H1 (cell line): ENCODE measurements around the gene MICU1. TPM values are rescaled to one million over a fixed set of nuclear protein-coding genes. Genes with fewer than 3 reads are reported as not detected.

Experiments used
- CTCF ChIA-PET: fragments of 300-600 bp; sonication (Branson Sonifier 250); formaldehyde crosslinking; loops from one replicate; lab custom pipeline; 2021; ENCODE audit not compliant: partially characterized antibody; lab: Charles Lee
- POLR2A ChIA-PET: fragments of 300-600 bp; sonication (Branson Sonifier 250); formaldehyde crosslinking; loops from one replicate; lab custom pipeline; 2021; ENCODE audit warnings: inconsistent platforms; ENCODE audit not compliant: partially characterized antibody; lab: Charles Lee
- DNase-seq, 2 experiments: peaks; one replicate each; pipeline versions ENCODE4 v3.0.0 to v3.0.0-alpha.2; 2010 to 2022; ENCODE audit warnings: low spot score in 2 of 2, low read depth in 1 of 2, mixed read lengths in 1 of 2
- FAIRE-seq: peaks from 2 replicates; lab custom pipeline; 2011; peaks lifted over from hg19 to GRCh38; lab: Jason Lieb, UNC
- H2AFZ ChIP-seq: 2 replicates; pipeline ENCODE4 v1.8.1; 2012; ENCODE audit warnings: low read length, inconsistent platforms
- H2AK5ac ChIP-seq: 2 replicates; pipeline ENCODE4 v1.6.1; 2013; ENCODE audit warnings: low read depth, low read length
- H2BK120ac ChIP-seq: replicated peaks from 2 replicates; pipeline ENCODE3; 2013; ENCODE audit warnings: low read depth, low read length, inconsistent platforms
- H2BK12ac ChIP-seq: 2 replicates; pipeline ENCODE4 v1.6.1; 2013; ENCODE audit warnings: low read depth, low read length
- H2BK15ac ChIP-seq: 2 replicates; pipeline ENCODE4 v1.6.1; 2013; ENCODE audit warnings: low read length
- H2BK20ac ChIP-seq: 2 replicates; pipeline ENCODE4 v1.6.1; 2013; ENCODE audit warnings: low read length
- H2BK5ac ChIP-seq: 2 replicates; pipeline ENCODE4 v1.6.1; 2013; ENCODE audit warnings: low read depth, low read length
- H3K14ac ChIP-seq: 2 replicates; pipeline ENCODE4 v1.6.1; 2013; ENCODE audit warnings: inconsistent platforms; ENCODE audit not compliant: insufficient read length
- H3K18ac ChIP-seq: 2 replicates; pipeline ENCODE4 v1.6.1; 2013; ENCODE audit warnings: low read length; ENCODE audit errors: extremely low read depth
- H3K23ac ChIP-seq: 2 replicates; pipeline ENCODE4 v1.6.1; 2013; ENCODE audit warnings: inconsistent platforms; ENCODE audit not compliant: insufficient read length
- H3K23me2 ChIP-seq: 2 replicates; pipeline ENCODE4 v1.6.1; 2013; ENCODE audit warnings: low read depth, low read length
- H3K27ac ChIP-seq: 2 replicates; pipeline ENCODE4 v1.6.1; 2011; ENCODE audit warnings: low read depth, low read length, inconsistent platforms
- H3K27me3 ChIP-seq, 4 experiments: replicated peaks in 1 of 4; 1 replicate in 1 of 4; 2 replicates in 3 of 4; pipeline versions ENCODE4 v1.6.1 to v1.8.1; 2011 to 2013; ENCODE audit warnings: low read length in 3 of 4, mild to moderate bottlenecking in 3 of 4, inconsistent platforms in 2 of 4, mixed read lengths in 2 of 4, moderate library complexity in 1 of 4; ENCODE audit not compliant: control insufficient read depth in 3 of 4, insufficient read depth in 3 of 4; ENCODE audit errors: extremely low read depth in 1 of 4
- H3K36me3 ChIP-seq, 4 experiments: 2 replicates each; pipeline versions ENCODE4 v1.6.1 to v1.8.1; 2011 to 2013; ENCODE audit warnings: mild to moderate bottlenecking in 4 of 4, low read length in 3 of 4, moderate library complexity in 2 of 4, control low read depth in 1 of 4, inconsistent platforms in 1 of 4; ENCODE audit not compliant: insufficient read depth in 4 of 4, control insufficient read depth in 2 of 4
- H3K4ac ChIP-seq: replicated peaks from 2 replicates; pipeline ENCODE3; 2013; ENCODE audit warnings: low read length, low read depth, mixed read lengths, inconsistent platforms; ENCODE audit not compliant: insufficient read length
- H3K4me1 ChIP-seq, 4 experiments: replicated peaks in 1 of 4; 1 replicate in 1 of 4; 2 replicates in 3 of 4; pipeline versions ENCODE4 v1.6.1 to v1.8.1; 2011 to 2013; ENCODE audit warnings: low read length in 3 of 4, inconsistent platforms in 2 of 4, mixed read lengths in 1 of 4; ENCODE audit not compliant: insufficient read depth in 4 of 4, control insufficient read depth in 3 of 4
- H3K4me2 ChIP-seq, 2 experiments: 2 replicates each; pipeline versions ENCODE4 v1.6.1 to v1.8.1; 2011 to 2013; ENCODE audit warnings: low read depth in 2 of 2, low read length in 2 of 2, control low read depth in 1 of 2, inconsistent platforms in 1 of 2, mild to moderate bottlenecking in 1 of 2; ENCODE audit not compliant: insufficient read depth in 1 of 2
- H3K4me3 ChIP-seq, 4 experiments: fragments of 200-600, 300-600 bp in 1 of 4; sonication (generic), shearing (Covaris generic), sonication (Bioruptor Twin) in 1 of 4; 2 replicates each; pipeline versions ENCODE4 v1.5.1 to v1.8.1; 2011 to 2016; ENCODE audit warnings: low read length in 4 of 4, low read depth in 3 of 4, control low read depth in 2 of 4, inconsistent platforms in 2 of 4, mild to moderate bottlenecking in 2 of 4, mixed read lengths in 1 of 4, moderate library complexity in 1 of 4; ENCODE audit not compliant: insufficient read depth in 2 of 4; ENCODE audit errors: extremely low read depth in 1 of 4
- H3K56ac ChIP-seq: replicated peaks from 2 replicates; pipeline ENCODE3; 2013; ENCODE audit warnings: low read depth, mild to moderate bottlenecking, mixed read lengths, low read length, inconsistent platforms; ENCODE audit not compliant: insufficient read length
- H3K79me1 ChIP-seq: 2 replicates; pipeline ENCODE4 v1.6.1; 2013; ENCODE audit warnings: low read depth, low read length, control low read depth
- H3K79me2 ChIP-seq, 2 experiments: 2 replicates each; pipeline versions ENCODE4 v1.6.1 to v1.8.1; 2012 to 2013; ENCODE audit warnings: low read length in 2 of 2, mild to moderate bottlenecking in 2 of 2, inconsistent platforms in 1 of 2; ENCODE audit not compliant: insufficient read depth in 2 of 2, control insufficient read depth in 1 of 2
- H3K9ac ChIP-seq, 4 experiments: replicated peaks in 1 of 4; 1 replicate in 1 of 4; 2 replicates in 3 of 4; pipeline versions ENCODE4 v1.6.1 to v1.8.1; 2011 to 2013; ENCODE audit warnings: low read depth in 3 of 4, low read length in 3 of 4, control low read depth in 2 of 4, mild to moderate bottlenecking in 2 of 4, moderate library complexity in 2 of 4, inconsistent platforms in 1 of 4; ENCODE audit errors: extremely low read depth in 1 of 4
- H3K9me3 ChIP-seq, 2 experiments: 2 replicates each; pipeline versions ENCODE4 v1.6.1 to v1.8.1; 2012 to 2013; ENCODE audit warnings: mild to moderate bottlenecking in 2 of 2, moderate library complexity in 2 of 2, control low read depth in 1 of 2, inconsistent platforms in 1 of 2, low read depth in 1 of 2, low read length in 1 of 2, mixed read lengths in 1 of 2; ENCODE audit not compliant: insufficient read depth in 2 of 2
- H4K20me1 ChIP-seq, 2 experiments: replicated peaks in 1 of 2; 2 replicates each; pipeline versions ENCODE3 to v1.8.1; 2011 to 2013; ENCODE audit warnings: inconsistent platforms in 2 of 2, low read length in 2 of 2, mild to moderate bottlenecking in 1 of 2; ENCODE audit not compliant: insufficient read depth in 2 of 2, control insufficient read depth in 1 of 2
- H4K5ac ChIP-seq: 2 replicates; pipeline ENCODE4 v1.6.1; 2013; ENCODE audit warnings: low read length, low read depth, mixed read lengths, inconsistent platforms; ENCODE audit not compliant: insufficient read length
- H4K8ac ChIP-seq: 2 replicates; pipeline ENCODE4 v1.8.0; 2013; ENCODE audit warnings: mild to moderate bottlenecking, moderate library complexity, low read length, inconsistent platforms; ENCODE audit not compliant: insufficient read depth; ENCODE audit errors: extremely low read depth
- H4K91ac ChIP-seq: replicated peaks from 2 replicates; pipeline ENCODE3; 2013; ENCODE audit warnings: low read length, mixed read lengths, inconsistent platforms; ENCODE audit not compliant: insufficient read length
- ASH2L ChIP-seq: fragments of 200-600, 300-600 bp; sonication (generic); IDR thresholded peaks from one replicate; pipeline ENCODE4 v1.7.1; 2017; ENCODE audit warnings: low read length
- CHD1 ChIP-seq: IDR thresholded peaks from 2 replicates; pipeline ENCODE4 v1.6.1; 2012; ENCODE audit warnings: low read depth, low read length, improper control_type of control experiment
- RNF2 ChIP-seq: fragments of 200-900, 300-1000 bp; sonication (generic); IDR thresholded peaks from 2 replicates; pipeline ENCODE4 v1.7.1; 2016; ENCODE audit warnings: borderline replicate concordance, low read depth, mild to moderate bottlenecking, antibody characterized with exemption, low read length; ENCODE audit not compliant: poor library complexity, severe bottlenecking; ENCODE audit errors: missing control alignments
- WGBS, 2 experiments: shearing (Covaris generic) in 1 of 2; methylation state at CpG; one replicate each; pipeline versions ENCODE4 v1.1.6 to v1.1.7; 2013 to 2015; ENCODE audit warnings: low lambda C conversion rate in 2 of 2, mixed read lengths in 2 of 2, inconsistent platforms in 1 of 2, low coverage in 1 of 2, missing lambda C conversion rate in 1 of 2; ENCODE audit not compliant: insufficient replicate concordance in 2 of 2, insufficient coverage in 1 of 2, insufficient read length in 1 of 2; ENCODE audit errors: extremely low coverage in 1 of 2, missing lambda C conversion rate in 1 of 2; 5-methylcytosine and 5-hydroxymethylcytosine counted together
- polyA plus RNA-seq, 7 experiments: library from polyadenylated mRNA; depleted of rRNA in 3 of 7; stranded (reverse) in 5 of 7; unstranded in 2 of 7; fragments of >200 nt in 5 of 7; fragments of 200-250 nt in 2 of 7; gene quantifications; 1 replicate in 5 of 7; 2 replicates in 1 of 7; 4 replicates in 1 of 7; pipeline versions ENCODE4 v1.2.1 to v1.2.3, GENCODE V29; 2011 to 2013; ENCODE audit warnings: missing spikeins in 2 of 7, mixed read lengths in 2 of 7
- total RNA-seq: library from RNA; stranded (reverse); fragmentation: NEBNext Ultra II Directional; extraction: Animal tissue kit (Norgen Biotek cat#: 25700); gene quantifications from 2 replicates; pipeline ENCODE4 v1.2.1, GENCODE V29; 2021

Gene MICU1
- total and polyA plus RNA-seq, 2 of the 8 experiments (the other 6 are each of a cell fraction or from before 2014, with no cell fraction given): 18.0 to 36.7 TPM

- Histone ChIP-seq H3K27me3 (no peaks in the 10 kb centered on the region), H2AFZ (no peak overlapping the region), H4K8ac (no peak overlapping the region), H3K14ac (no peak overlapping the region), H3K18ac (no peak overlapping the region), H3K4me1 (no peaks in the 10 kb centered on the region), H3K79me2 (no peaks in the 10 kb centered on the region), H2BK15ac (no peak overlapping the region), H2BK120ac (no peak overlapping the region), H3K23ac (no peak overlapping the region), H2BK12ac (no peak overlapping the region), H3K27ac (no peak overlapping the region), H4K20me1 (no peaks in the 10 kb centered on the region), H3K4me2 (no peak overlapping the region), H3K36me3 (no peaks in the 10 kb centered on the region; a peak in 1 of 8 replicates), H3K79me1 (no peaks in the 10 kb centered on the region), H3K56ac (no peak overlapping the region), H4K5ac (no peak overlapping the region), H2BK5ac (no peak overlapping the region), H3K9ac (no peak overlapping the region), H3K4me3 (no peak overlapping the region), H3K9me3 (0 out of 4 replicates have a peak, but pooled peaks cover 0 to 4% of the 10 kb centered on the region in 2 experiments), H2AK5ac (no peak overlapping the region), H4K91ac (no peak overlapping the region), H3K4ac (no peak overlapping the region), H3K23me2 (no peaks in the 10 kb centered on the region; the same call in 1 of the 2 replicates), H2BK20ac (no peak overlapping the region)
- ChIA-PET CTCF (no interaction called here), POLR2A (no interaction called here)
- FAIRE-seq: no peak
- WGBS, 2 experiments: 85% methylated on average over 4 of the region's 4 CpGs; no CpG with 5 or more reads in 1 of the 2 experiments
- DNase-seq: no peak
- TF ChIP-seq RNF2 (no peak), ASH2L (no peak), CHD1 (no peak)
Measured at GRCh38 chr10:72509206-72509799, 116.6 kb downstream of the MICU1 start.
